GM23338 (cell line): ENCODE results near the gene CD99L2. TPM values are rescaled to one million over a fixed set of nuclear protein-coding genes. Genes with fewer than 3 reads are reported as not detected.
A peak's percentile ranks its signal among the peaks of the same experiment; 100 is the strongest.

Experiments used
- ATAC-seq: fragments of 200-7000 bp; cut with Tn5 transposase; 3 replicates; pipeline ENCODE4 v1.9.1; 2020
- DNase-seq: peaks from one replicate; pipeline ENCODE4 v3.0.0-alpha.2; 2015; ENCODE audit warnings: low spot score
- H2AFZ ChIP-seq: fragments of 200-600 bp; sonication (generic); 2 replicates; pipeline ENCODE4 v1.8.0; 2016; ENCODE audit warnings: antibody characterized with exemption, mild to moderate bottlenecking, moderate library complexity
- H3F3A ChIP-seq: fragments of 200-600 bp; sonication (generic); replicated peaks from 2 replicates; pipeline ENCODE4 v1.8.0; 2017; ENCODE audit warnings: antibody characterized with exemption, mixed run types, low read depth
- H3K27ac ChIP-seq: fragments of 200-600 bp; sonication (generic); 2 replicates; pipeline ENCODE4 v1.6.1; 2016; ENCODE audit warnings: low read depth
- H3K27me3 ChIP-seq: fragments of 200-600 bp; sonication (generic); 2 replicates; pipeline ENCODE4 v1.8.0; 2016; ENCODE audit warnings: mild to moderate bottlenecking, mixed run types, moderate library complexity; ENCODE audit not compliant: insufficient read depth
- H3K36me3 ChIP-seq: fragments of 200-600 bp; sonication (generic); 2 replicates; pipeline ENCODE4 v1.8.0; 2016; ENCODE audit warnings: mild to moderate bottlenecking; ENCODE audit not compliant: insufficient read depth
- H3K4me1 ChIP-seq: fragments of 200-600 bp; sonication (generic); 2 replicates; pipeline ENCODE4 v1.8.0; 2016; ENCODE audit warnings: mild to moderate bottlenecking, moderate library complexity; ENCODE audit not compliant: insufficient read depth
- H3K4me2 ChIP-seq: fragments of 200-600 bp; sonication (generic); 2 replicates; pipeline ENCODE4 v1.7.1; 2017; ENCODE audit warnings: mixed run types
- H3K4me3 ChIP-seq: fragments of 200-600 bp; sonication (generic); 2 replicates; pipeline ENCODE4 v1.6.1; 2016; ENCODE audit warnings: mixed run types
- H3K79me2 ChIP-seq: fragments of 200-600 bp; sonication (generic); replicated peaks from 2 replicates; pipeline ENCODE4 v1.8.0; 2017; ENCODE audit warnings: mild to moderate bottlenecking; ENCODE audit not compliant: insufficient read depth
- H3K9me2 ChIP-seq: fragments of 200-600 bp; sonication (generic); 2 replicates; pipeline ENCODE4 v1.8.0; 2017; ENCODE audit not compliant: insufficient read depth
- H4K20me1 ChIP-seq: fragments of 200-600 bp; sonication (generic); replicated peaks from 2 replicates; pipeline ENCODE4 v1.8.0; 2017; ENCODE audit warnings: mild to moderate bottlenecking; ENCODE audit not compliant: insufficient read depth
- H3K27ac Mint-ChIP-seq: 2 replicates; pipeline ENCODE4 v1.8.0; 2020; ENCODE audit warnings: inconsistent platforms, mild to moderate bottlenecking, moderate library complexity, mixed read lengths
- H3K27me3 Mint-ChIP-seq: 3 replicates; pipeline ENCODE4 v1.8.0; 2022; ENCODE audit warnings: low read depth, mild to moderate bottlenecking, moderate library complexity, mixed read lengths, inconsistent platforms; ENCODE audit not compliant: insufficient read depth, poor library complexity
- H3K36me3 Mint-ChIP-seq: 3 replicates; pipeline ENCODE4 v1.8.0; 2021; ENCODE audit warnings: low read depth, mild to moderate bottlenecking, inconsistent platforms, moderate library complexity, mixed read lengths
- H3K4me1 Mint-ChIP-seq: 3 replicates; pipeline ENCODE4 v1.8.0; 2020; ENCODE audit warnings: mild to moderate bottlenecking, inconsistent platforms, mixed read lengths
- H3K4me3 Mint-ChIP-seq: 3 replicates; pipeline ENCODE4 v1.8.0; 2021; ENCODE audit warnings: moderate library complexity, mild to moderate bottlenecking, inconsistent platforms, mixed read lengths
- H3K9me3 Mint-ChIP-seq: 3 replicates; pipeline ENCODE4 v1.8.0; 2020; ENCODE audit warnings: moderate library complexity, mild to moderate bottlenecking, inconsistent platforms, mixed read lengths
- CREB1 ChIP-seq: fragments of 250-450 bp; sonication (Bioruptor Pico); IDR thresholded peaks from 2 replicates; pipeline ENCODE4 v1.5.0; 2020; ENCODE audit warnings: low read depth, mild to moderate bottlenecking, moderate library complexity
- CTCF ChIP-seq, 2 experiments: fragments of 200-600 bp in 1 of 2; sonication (generic) in 1 of 2; conservative IDR thresholded peaks; 2 replicates each; pipeline versions ENCODE4 v1.5.1 to v1.6.1; 2016 to 2017; ENCODE audit warnings: antibody characterized with exemption in 2 of 2, low read depth in 2 of 2, mild to moderate bottlenecking in 2 of 2, moderate library complexity in 1 of 2
- ETS1 ChIP-seq: IDR thresholded peaks from 2 replicates; pipeline ENCODE4 v1.6.1; 2016; ENCODE audit warnings: antibody characterized with exemption
- EZH2 ChIP-seq: fragments of 200-600 bp; sonication (generic); IDR thresholded peaks from one replicate; pipeline ENCODE4 v1.8.0; 2017; ENCODE audit warnings: antibody characterized with exemption, mild to moderate bottlenecking, low read depth; ENCODE audit not compliant: unreplicated experiment
- EZH2phosphoT487 ChIP-seq: fragments of 200-600 bp; sonication (generic); IDR thresholded peaks from one replicate; pipeline ENCODE4 v1.8.1; 2018; ENCODE audit warnings: antibody characterized with exemption; ENCODE audit not compliant: unreplicated experiment
- JUNB ChIP-seq: IDR thresholded peaks from one replicate; pipeline ENCODE4 v1.6.1; 2016; ENCODE audit warnings: antibody characterized with exemption; ENCODE audit not compliant: unreplicated experiment
- NANOG ChIP-seq: IDR thresholded peaks from 2 replicates; pipeline ENCODE4 v1.6.1; 2016; ENCODE audit warnings: antibody characterized with exemption, borderline replicate concordance
- POLR2AphosphoS5 ChIP-seq: IDR thresholded peaks from 2 replicates; pipeline ENCODE4 v1.6.1; 2016; ENCODE audit warnings: antibody characterized with exemption, low read depth
- REST ChIP-seq: IDR thresholded peaks from one replicate; pipeline ENCODE4 v1.6.1; 2018; ENCODE audit warnings: antibody characterized with exemption; ENCODE audit not compliant: unreplicated experiment
- STAT1 ChIP-seq: IDR thresholded peaks from one replicate; pipeline ENCODE4 v1.6.1; 2016; ENCODE audit warnings: antibody characterized with exemption; ENCODE audit not compliant: unreplicated experiment
- ZNF114 ChIP-seq: fragments of 250-450 bp; sonication (Bioruptor Pico); IDR thresholded peaks from 2 replicates; pipeline ENCODE4 v1.5.0; 2020; ENCODE audit warnings: mild to moderate bottlenecking, moderate library complexity
- ZNF331 ChIP-seq: fragments of 250-450 bp; sonication (Bioruptor Pico); IDR thresholded peaks from 2 replicates; pipeline ENCODE4 v1.5.0; 2020; ENCODE audit warnings: low read depth, mild to moderate bottlenecking, moderate library complexity
- ZNF462 ChIP-seq: fragments of 250-450 bp; sonication (Bioruptor Pico); IDR thresholded peaks from 2 replicates; pipeline ENCODE4 v1.5.0; 2020; ENCODE audit warnings: mild to moderate bottlenecking, moderate library complexity
- polyA plus RNA-seq: library from polyadenylated mRNA; unstranded; fragments of >200 nt; fragmentation: Nextera tagmentation; extraction: Ambion mirVana; gene quantifications from 2 replicates; pipeline ENCODE4 v1.2.1, GENCODE V29; 2016
- total RNA-seq: library from RNA; depleted of rRNA; stranded (reverse); fragments of >200 nt; shearing (Covaris generic); gene quantifications from 2 replicates; pipeline ENCODE4 v1.2.3, GENCODE V29; 2014

The CD99L2 gene
- total and polyA plus RNA-seq, 2 experiments from 2014 or later: 2.6 to 6.4 TPM

- Mint-ChIP-seq H3K36me3 (peaks cover 8% of the 10 kb centered on the region), H3K27ac (peak overlapping the region; percentile 82), H3K27me3 (peaks cover 6% of the 10 kb centered on the region), H3K4me1 (peaks cover 27% of the 10 kb centered on the region), H3K9me3 (no peaks in the 10 kb centered on the region), H3K4me3 (no peak overlapping the region)
- Histone ChIP-seq H2AFZ (no peak overlapping the region), H3K36me3 (no peaks in the 10 kb centered on the region), H3K4me1 (peaks cover 11% of the 10 kb centered on the region; the same call in 1 of the 2 replicates), H3K4me3 (no peak overlapping the region), H4K20me1 (no peaks in the 10 kb centered on the region), H3K27ac (peak overlapping the region; percentile 66; the same call in 1 of the 2 replicates), H3K27me3 (no peaks in the 10 kb centered on the region), H3K79me2 (no peaks in the 10 kb centered on the region), H3F3A (no peaks in the 10 kb centered on the region), H3K9me2 (no peaks in the 10 kb centered on the region), H3K4me2 (peak overlapping the region; percentile 20; the same call in 1 of the 2 replicates)
- TF ChIP-seq CREB1 (CRISPR knock-in tag) (no peak), CTCF (conservative IDR thresholded peaks at IDR 0.05; ENCODE audit: low read depth in 2 of 2) (no peak), ZNF114 (no peak), ZNF462 (CRISPR knock-in tag) (no peak), EZH2 (no peak), NANOG (no peak), STAT1 (no peak), JUNB (no peak), ETS1 (no peak), ZNF331 (CRISPR knock-in tag) (no peak), POLR2AphosphoS5 (no peak), REST (no peak), EZH2phosphoT487 (no peak)
- ATAC-seq (no peak), DNase-seq (no peak)
Measured at GRCh38 chrX:150777328-150777992, 121.0 kb downstream of the CD99L2 start.
